Neutrophil (primary cell): ENCODE measurements around the gene SUSD3.

ENCODE experiments used
- H3K27ac ChIP-seq: fragments of 200-600 bp; sonication (generic); 2 replicates; pipeline ENCODE4 v1.5.1; 2016; ENCODE audit warnings: mild to moderate bottlenecking, moderate library complexity
- H3K27me3 ChIP-seq: fragments of 200-600 bp; sonication (generic); 2 replicates; pipeline ENCODE4 v1.6.0; 2016; ENCODE audit warnings: mild to moderate bottlenecking
- H3K36me3 ChIP-seq: fragments of 200-600 bp; sonication (generic); 2 replicates; pipeline ENCODE4 v1.5.1; 2017
- H3K4me1 ChIP-seq, 2 experiments: fragments of 200-600 bp in 1 of 2; sonication (generic) in 1 of 2; 1 replicate in 1 of 2; 2 replicates in 1 of 2; pipeline versions ENCODE4 v1.5.1 to v1.6.1; 2013 to 2016; ENCODE audit warnings: low read depth in 1 of 2, low read length in 1 of 2, mild to moderate bottlenecking in 1 of 2, moderate library complexity in 1 of 2; ENCODE audit not compliant: control insufficient read depth in 1 of 2, insufficient read depth in 1 of 2
- H3K4me3 ChIP-seq, 2 experiments: fragments of 200-600 bp in 1 of 2; sonication (generic) in 1 of 2; 1 replicate in 1 of 2; 2 replicates in 1 of 2; pipeline ENCODE4 v1.5.1; 2013 to 2016; ENCODE audit warnings: low read depth in 1 of 2, low read length in 1 of 2, mild to moderate bottlenecking in 1 of 2, moderate library complexity in 1 of 2
- H3K9me3 ChIP-seq: fragments of 200-600 bp; sonication (generic); 2 replicates; pipeline ENCODE4 v1.5.1; 2016
- TF ChIP-seq, protein P1 (sequence below): fragments of 200-600 bp; sonication (generic); IDR thresholded peaks from 2 replicates; pipeline ENCODE4 v1.5.1; 2016; ENCODE audit warnings: antibody characterized with exemption

SUSD3 gene

DNA sequence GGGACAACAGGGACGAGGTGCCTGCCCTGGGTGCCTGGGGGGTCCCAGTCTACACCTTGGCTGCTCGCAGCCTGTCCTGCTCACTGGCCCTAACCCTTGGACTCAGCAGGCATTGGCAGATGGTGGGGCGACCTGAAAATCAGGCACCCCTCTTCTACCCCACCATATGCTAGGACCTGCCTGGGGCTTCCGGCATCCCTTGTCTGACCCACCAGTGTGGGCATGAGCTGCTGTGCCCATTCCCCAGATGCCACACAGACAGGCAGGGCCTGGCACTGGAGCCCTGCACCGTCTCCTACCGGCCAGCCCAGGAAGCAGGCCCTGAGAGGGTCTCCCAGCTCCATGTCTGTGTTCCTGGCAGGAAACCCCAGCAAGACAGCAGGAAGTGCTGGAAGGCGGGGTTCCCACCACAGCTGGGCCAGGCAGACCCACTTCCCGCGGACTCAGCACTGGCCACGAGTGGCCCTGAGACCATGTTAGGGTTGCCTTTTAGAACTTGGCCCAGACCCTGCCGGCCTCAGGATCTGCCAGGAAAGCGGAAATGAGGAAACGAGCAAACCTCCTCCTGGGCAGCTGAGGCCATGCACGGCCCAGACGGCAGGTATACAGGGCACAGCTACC is 72.5 kb downstream of the SUSD3 start:
- Histone ChIP-seq H3K27ac (peak overlapping the region; percentile 100), H3K9me3 (no peaks in the 10 kb centered on the region), H3K36me3 (peaks cover 70% of the 10 kb centered on the region), H3K4me3 (peak overlapping the region; percentile 93 to 94), H3K27me3 (peaks cover 13% of the 10 kb centered on the region), H3K4me1 (peaks cover 84 to 86% of the 10 kb centered on the region in 2 experiments)
- TF ChIP-seq, protein P1, sequence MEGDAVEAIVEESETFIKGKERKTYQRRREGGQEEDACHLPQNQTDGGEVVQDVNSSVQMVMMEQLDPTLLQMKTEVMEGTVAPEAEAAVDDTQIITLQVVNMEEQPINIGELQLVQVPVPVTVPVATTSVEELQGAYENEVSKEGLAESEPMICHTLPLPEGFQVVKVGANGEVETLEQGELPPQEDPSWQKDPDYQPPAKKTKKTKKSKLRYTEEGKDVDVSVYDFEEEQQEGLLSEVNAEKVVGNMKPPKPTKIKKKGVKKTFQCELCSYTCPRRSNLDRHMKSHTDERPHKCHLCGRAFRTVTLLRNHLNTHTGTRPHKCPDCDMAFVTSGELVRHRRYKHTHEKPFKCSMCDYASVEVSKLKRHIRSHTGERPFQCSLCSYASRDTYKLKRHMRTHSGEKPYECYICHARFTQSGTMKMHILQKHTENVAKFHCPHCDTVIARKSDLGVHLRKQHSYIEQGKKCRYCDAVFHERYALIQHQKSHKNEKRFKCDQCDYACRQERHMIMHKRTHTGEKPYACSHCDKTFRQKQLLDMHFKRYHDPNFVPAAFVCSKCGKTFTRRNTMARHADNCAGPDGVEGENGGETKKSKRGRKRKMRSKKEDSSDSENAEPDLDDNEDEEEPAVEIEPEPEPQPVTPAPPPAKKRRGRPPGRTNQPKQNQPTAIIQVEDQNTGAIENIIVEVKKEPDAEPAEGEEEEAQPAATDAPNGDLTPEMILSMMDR, result no peak

DNA sequence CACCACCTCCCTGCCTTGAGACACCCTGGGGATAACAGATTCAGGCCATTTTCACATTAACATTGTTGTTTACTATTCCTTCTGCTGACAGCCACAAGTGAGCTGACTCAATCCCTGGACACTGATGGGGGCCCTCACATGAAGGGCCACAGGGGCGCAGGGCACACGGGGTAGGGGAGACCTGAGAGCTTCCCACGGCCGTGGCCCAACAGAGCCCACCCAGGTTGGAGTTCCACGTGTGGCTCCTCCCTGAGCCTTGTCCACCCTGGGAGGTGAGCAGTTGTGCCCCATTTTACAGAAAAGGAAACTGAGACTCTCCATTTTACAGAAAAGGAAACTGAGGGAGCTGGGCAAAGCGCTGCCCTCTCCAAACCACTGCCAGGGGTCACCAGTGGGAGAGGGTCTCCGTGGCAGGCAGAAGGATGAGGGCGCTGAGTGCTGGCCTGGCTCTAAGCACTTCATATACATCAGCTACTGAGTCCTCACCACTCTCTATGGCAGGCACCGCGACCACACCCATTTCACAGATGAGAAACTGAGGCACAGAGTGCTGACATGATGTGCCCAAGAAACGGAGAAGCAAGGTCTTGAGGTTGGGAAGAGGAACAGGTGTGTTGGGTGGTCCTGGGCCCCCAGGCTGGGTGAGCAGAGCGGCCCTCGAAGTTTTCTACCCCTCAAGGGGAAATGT is 73.2 kb downstream of the SUSD3 start:
- peaks cover 21% of the 10 kb centered on the region for H3K27me3 ChIP-seq
- H3K9me3 ChIP-seq, result no peaks in the 10 kb centered on the region
- peaks cover 63% of the 10 kb centered on the region for H3K36me3 ChIP-seq
- peak overlapping the region; percentile 93 to 94 for H3K4me3 ChIP-seq
- TF ChIP-seq, protein P1, result no peak
- H3K4me1 ChIP-seq, result peaks cover 76 to 78% of the 10 kb centered on the region in 2 experiments
- peak overlapping the region; percentile 100 for H3K27ac ChIP-seq

DNA sequence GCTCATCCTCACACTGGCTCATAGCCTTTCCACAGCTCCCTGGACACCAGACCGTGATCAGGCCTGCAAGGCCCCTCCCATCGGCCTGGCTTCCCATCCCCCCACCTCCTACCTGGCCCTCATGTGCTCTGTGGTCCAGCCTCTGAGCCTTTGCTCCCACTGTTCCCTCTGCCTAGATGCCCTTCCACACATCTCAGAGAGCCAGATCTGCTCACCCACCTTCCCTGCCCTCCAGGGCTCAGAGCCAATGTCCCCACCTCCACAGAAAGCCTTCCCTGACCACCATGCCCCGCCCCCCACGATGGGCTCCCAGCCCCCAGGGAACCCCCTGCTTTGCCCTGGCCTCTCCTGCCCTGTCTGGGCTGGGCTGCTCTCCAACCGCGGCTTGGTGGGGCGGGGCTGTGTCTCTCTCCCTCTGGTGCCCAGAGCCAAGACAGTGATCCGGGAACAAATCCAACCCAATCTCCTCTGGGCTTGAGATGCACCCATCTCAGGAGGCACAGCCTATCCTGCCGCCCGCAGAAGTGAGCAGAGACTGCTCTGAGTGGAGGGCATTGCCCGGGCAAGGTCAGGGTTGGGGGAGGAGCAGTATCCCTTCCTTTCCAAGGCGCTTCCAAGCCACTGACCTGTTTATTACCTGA is 73.9 kb downstream of the SUSD3 start:
- peaks cover 56% of the 10 kb centered on the region for H3K36me3 ChIP-seq
- peaks cover 70 to 71% of the 10 kb centered on the region in 2 experiments for H3K4me1 ChIP-seq
- peaks cover 27% of the 10 kb centered on the region for H3K27me3 ChIP-seq
- no peaks in the 10 kb centered on the region for H3K9me3 ChIP-seq
- TF ChIP-seq, protein P1, result no peak
- peak overlapping the region; percentile 93 to 94 for H3K4me3 ChIP-seq
- peak overlapping the region; percentile 100 for H3K27ac ChIP-seq

DNA sequence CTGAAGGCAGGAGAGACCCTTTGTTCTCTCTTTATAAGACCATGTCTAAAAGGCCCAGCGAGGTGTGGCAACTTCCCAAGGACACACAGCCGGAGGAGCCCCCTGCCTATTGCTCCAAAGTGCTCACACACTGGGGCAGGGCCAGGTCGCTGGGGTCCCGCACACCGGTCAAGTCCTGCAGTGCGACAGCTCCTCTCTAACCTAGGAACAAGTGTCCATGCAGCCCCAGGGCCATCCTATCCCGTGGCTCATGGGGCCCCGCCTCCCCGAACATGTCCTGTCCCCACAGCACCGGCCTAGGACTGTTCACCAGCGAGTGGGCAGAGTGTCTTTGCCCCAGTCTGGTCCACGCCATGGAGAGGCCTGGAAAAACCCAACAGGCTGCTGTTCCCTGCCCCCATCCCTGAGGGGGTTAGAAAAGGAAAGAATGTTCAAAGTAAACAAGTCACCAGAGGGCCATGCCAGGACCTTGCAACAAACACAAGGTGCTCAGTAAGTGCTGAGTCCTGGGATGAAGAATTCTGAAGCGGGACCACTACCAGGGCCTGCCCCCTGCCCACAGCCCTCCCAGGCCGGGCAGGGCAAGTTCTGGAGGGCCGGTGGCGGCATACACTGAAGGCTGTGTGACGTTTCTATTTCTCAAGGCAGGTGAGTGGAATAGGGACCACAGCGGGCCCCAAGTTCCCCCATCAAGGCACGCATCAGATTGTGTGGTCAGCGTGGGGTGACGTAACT is 74.6 kb downstream of the SUSD3 start:
- peak overlapping the region; percentile 93 to 94 for H3K4me3 ChIP-seq
- peaks cover 69 to 70% of the 10 kb centered on the region in 2 experiments for H3K4me1 ChIP-seq
- peaks cover 49% of the 10 kb centered on the region for H3K36me3 ChIP-seq
- TF ChIP-seq, protein P1, result peak; percentile 14
- H3K9me3 ChIP-seq, result no peaks in the 10 kb centered on the region
- peak overlapping the region; percentile 100 for H3K27ac ChIP-seq
- peaks cover 28% of the 10 kb centered on the region for H3K27me3 ChIP-seq

DNA sequence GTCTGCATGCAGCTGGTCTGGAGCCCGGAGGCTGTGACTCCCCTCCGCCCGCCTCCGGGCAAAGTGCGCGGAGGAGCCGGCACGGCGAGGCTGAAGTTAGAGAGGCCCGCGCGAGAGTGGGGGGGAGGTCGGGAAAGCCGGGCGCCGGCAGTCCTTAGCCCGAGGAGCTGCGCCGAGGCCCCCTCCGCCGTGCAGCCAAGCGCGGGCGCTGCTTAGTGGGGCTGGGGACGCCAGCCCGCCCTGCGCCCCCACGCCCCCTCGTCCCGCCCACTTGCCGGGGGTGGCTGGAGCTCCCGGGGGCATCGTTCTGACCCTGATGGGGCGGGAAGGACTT is 75.1 kb downstream of the SUSD3 start:
- Histone ChIP-seq H3K27me3 (peaks cover 28% of the 10 kb centered on the region), H3K4me3 (peak overlapping the region; percentile 93 to 94), H3K4me1 (peaks cover 69 to 70% of the 10 kb centered on the region in 2 experiments), H3K36me3 (peaks cover 44% of the 10 kb centered on the region), H3K9me3 (no peaks in the 10 kb centered on the region), H3K27ac (peak overlapping the region; percentile 100)
- TF ChIP-seq, protein P1, result no peak
